ENCODE results near the gene PRR5L. TPM values are rescaled to one million over a fixed set of nuclear protein-coding genes. Genes with fewer than 3 reads are reported as not detected.

PRR5L gene
- total RNA-seq, 2 experiments from 2014 or later = 7.0 to 8.1 TPM

- intact Hi-C loops (cut with micrococcal nuclease) = no loop called here
- no peak overlapping the region for H3K27ac Mint-ChIP-seq
- no peaks in the 10 kb centered on the region for H3K36me3 Mint-ChIP-seq (ENCODE audit: low read depth)
- ChIA-PET POLR2A (no interaction called here), CTCF (interaction anchor here (0.6 to 1.1 kb wide), 4 partner anchors 10 to 164 kb away, joined by 3 to 5 read pairs (median 4); no protein-coding TSS in a partner anchor)
- no peak for TF ChIP-seq CTCF (IDR thresholded peaks at IDR 0.05)
- H3K4me3 Mint-ChIP-seq = no peak overlapping the region
- no peak for DNase-seq
- no peak for ATAC-seq
- H3K4me1 Mint-ChIP-seq (ENCODE audit: low read depth) = peaks cover 9% of the 10 kb centered on the region
- H3K9me3 Mint-ChIP-seq = no peaks in the 10 kb centered on the region
- H3K27me3 Mint-ChIP-seq = peaks cover 8% of the 10 kb centered on the region
Measured at GRCh38 chr11:36328966-36329673, 33.0 kb downstream of the PRR5L start.

- Mint-ChIP-seq H3K36me3 (ENCODE audit: low read depth) (no peaks in the 10 kb centered on the region), H3K27ac (no peak overlapping the region), H3K4me3 (no peak overlapping the region), H3K9me3 (no peaks in the 10 kb centered on the region), H3K27me3 (peaks cover 8% of the 10 kb centered on the region), H3K4me1 (ENCODE audit: low read depth) (peaks cover 9% of the 10 kb centered on the region)
- intact Hi-C loops (cut with micrococcal nuclease) = no loop called here
- DNase-seq (no peak), ATAC-seq (no peak)
- TF ChIP-seq CTCF (IDR thresholded peaks at IDR 0.05) = no peak
- CTCF ChIA-PET = interaction anchor here (1.1 kb wide), 1 partner anchor 163 kb away, joined by 3 read pairs; no protein-coding TSS in a partner anchor
- POLR2A ChIA-PET = no interaction called here
Measured at GRCh38 chr11:36330411-36330810, 34.3 kb downstream of the PRR5L start.

GRCh38 chr11:36333468-36333867 is 37.4 kb downstream of the PRR5L start:
- Mint-ChIP-seq H3K4me1 (ENCODE audit: low read depth) (peaks cover 3% of the 10 kb centered on the region), H3K9me3 (no peaks in the 10 kb centered on the region), H3K27ac (no peak overlapping the region), H3K4me3 (no peak overlapping the region), H3K36me3 (ENCODE audit: low read depth) (no peaks in the 10 kb centered on the region), H3K27me3 (peaks cover 7% of the 10 kb centered on the region)
- intact Hi-C loops (cut with micrococcal nuclease) = no loop called here
- DNase-seq (no peak), ATAC-seq (no peak)
- TF ChIP-seq CTCF (IDR thresholded peaks at IDR 0.05) = no peak
- CTCF ChIA-PET = interaction anchor here (0.8 kb wide), 1 partner anchor 42 kb away, joined by 3 read pairs; no protein-coding TSS in a partner anchor
- POLR2A ChIA-PET = no interaction called here

- POLR2A ChIA-PET = interaction anchor here (1.4 kb wide), 1 partner anchor 9 kb away, joined by 3 read pairs; no protein-coding TSS in a partner anchor
- no peak overlapping the region for H3K27ac Mint-ChIP-seq
- DNase-seq (no peak), ATAC-seq (no peak)
- H3K36me3 Mint-ChIP-seq (ENCODE audit: low read depth) = no peaks in the 10 kb centered on the region
- TF ChIP-seq CTCF (IDR thresholded peaks at IDR 0.05) = no peak
- H3K4me3 Mint-ChIP-seq = no peak overlapping the region
- intact Hi-C loops (cut with micrococcal nuclease) = no loop called here
- H3K4me1 Mint-ChIP-seq (ENCODE audit: low read depth) = peaks cover 3% of the 10 kb centered on the region
- peaks cover 7% of the 10 kb centered on the region for H3K27me3 Mint-ChIP-seq
- H3K9me3 Mint-ChIP-seq = no peaks in the 10 kb centered on the region
- CTCF ChIA-PET = interaction anchor here (1.6 kb wide), 1 partner anchor 18 kb away, joined by 4 read pairs; no protein-coding TSS in a partner anchor
Measured at GRCh38 chr11:36333897-36334296, 37.8 kb downstream of the PRR5L start.

GRCh38 chr11:36339888-36340287 is 43.8 kb downstream of the PRR5L start:
- Mint-ChIP-seq H3K27ac (no peak overlapping the region), H3K4me3 (no peak overlapping the region), H3K4me1 (ENCODE audit: low read depth) (peaks cover 10% of the 10 kb centered on the region), H3K36me3 (ENCODE audit: low read depth) (no peaks in the 10 kb centered on the region), H3K27me3 (peaks cover 34% of the 10 kb centered on the region), H3K9me3 (no peaks in the 10 kb centered on the region)
- intact Hi-C loops (cut with micrococcal nuclease) = no loop called here
- DNase-seq (no peak), ATAC-seq (no peak)
- CTCF ChIA-PET = interaction anchor here (0.9 kb wide), 1 partner anchor 81 kb away, joined by 3 read pairs; no protein-coding TSS in a partner anchor
- TF ChIP-seq CTCF (IDR thresholded peaks at IDR 0.05) = no peak
- POLR2A ChIA-PET = no interaction called here

Data from activated CD8-positive, alpha-beta T cell treated with anti-CD3 and anti-CD28 coated beads for 36 hours (primary cell).